Stimulated activated CD8-positive, alpha-beta memory T cell treated with anti-CD3 and anti-CD28 coated beads, Interleukin-4, amount 100 ng/mL, for 4 hours (primary cell): ENCODE results near the gene PRH2.

ENCODE experiments used
- DNase-seq, 2 donors: peaks; one replicate each; pipeline ENCODE4 v3.0.0-alpha.2; 2020; ENCODE audit warnings: low read depth in 2 of 2, low spot score in 1 of 2

The PRH2 gene

GRCh38 chr12:10959804-10960203 lies 30.8 kb downstream of the PRH2 start:
- no peak for DNase-seq

DNA sequence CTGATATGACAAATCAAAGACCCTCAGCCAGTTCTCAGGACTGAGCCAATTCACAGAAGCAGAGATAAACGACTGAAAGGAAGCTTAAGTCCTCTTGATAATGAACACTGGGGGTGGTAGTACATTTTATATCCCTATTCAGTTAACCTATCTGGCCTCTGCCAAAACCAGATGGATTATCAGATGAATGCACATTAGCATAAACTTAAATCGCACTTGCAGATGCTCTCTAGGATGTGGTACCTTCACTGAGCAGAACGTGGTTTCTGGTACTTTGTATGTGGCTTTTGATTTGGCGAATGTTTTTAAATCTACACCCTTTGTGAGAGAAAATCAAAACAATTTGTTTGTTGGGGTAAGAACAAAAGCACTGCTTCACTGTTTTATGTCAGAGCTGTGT lies 31.2 kb downstream of the PRH2 start:
- DNase-seq: no peak

GRCh38 chr12:10965476-10965875 lies 36.4 kb downstream of the PRH2 start:
- DNase-seq: no peak

DNA sequence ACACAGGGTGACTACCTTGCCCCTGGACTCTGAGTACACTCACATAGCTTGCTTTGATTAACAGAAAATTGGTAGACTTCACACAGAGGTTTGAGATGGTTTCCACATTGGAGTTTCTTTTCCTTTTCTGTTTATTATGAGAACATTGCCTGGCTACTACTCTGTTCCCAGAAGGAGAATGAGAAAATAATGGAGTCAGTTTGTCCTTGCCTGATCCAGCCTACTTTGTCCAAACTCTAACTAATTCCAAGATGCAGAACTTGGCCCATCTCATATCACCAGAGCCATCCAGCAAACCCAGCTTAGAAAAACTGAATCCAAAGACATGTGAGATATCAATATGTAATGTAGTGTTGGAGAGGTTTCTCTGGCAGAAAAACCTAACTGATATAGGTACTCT lies 37.3 kb downstream of the PRH2 start:
- DNase-seq: no peak

GRCh38 chr12:10967409-10967808 lies 38.4 kb downstream of the PRH2 start:
- DNase-seq: no peak

GRCh38 chr12:10968765-10969456 lies 39.9 kb downstream of the PRH2 start:
- DNase-seq: no peak

DNA sequence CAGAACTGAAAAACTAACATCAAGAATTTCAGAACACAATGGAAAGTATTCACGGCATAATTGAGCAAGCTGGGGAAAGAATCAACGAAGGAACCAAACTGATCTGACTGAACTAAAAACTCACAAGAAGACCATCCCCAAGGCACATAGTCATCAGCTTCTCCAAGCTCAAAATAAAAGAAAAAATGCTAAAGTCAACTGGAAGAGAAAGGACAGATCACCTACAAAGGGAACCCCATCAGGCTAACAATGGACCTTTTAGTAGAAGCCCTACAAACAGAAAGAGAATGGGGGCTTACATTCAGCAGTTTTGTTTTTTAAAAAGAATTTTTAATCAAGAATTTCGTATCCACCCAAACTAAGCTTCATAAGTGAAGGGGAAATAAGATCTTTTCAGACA lies 45.9 kb downstream of the PRH2 start:
- no peak for DNase-seq

DNA sequence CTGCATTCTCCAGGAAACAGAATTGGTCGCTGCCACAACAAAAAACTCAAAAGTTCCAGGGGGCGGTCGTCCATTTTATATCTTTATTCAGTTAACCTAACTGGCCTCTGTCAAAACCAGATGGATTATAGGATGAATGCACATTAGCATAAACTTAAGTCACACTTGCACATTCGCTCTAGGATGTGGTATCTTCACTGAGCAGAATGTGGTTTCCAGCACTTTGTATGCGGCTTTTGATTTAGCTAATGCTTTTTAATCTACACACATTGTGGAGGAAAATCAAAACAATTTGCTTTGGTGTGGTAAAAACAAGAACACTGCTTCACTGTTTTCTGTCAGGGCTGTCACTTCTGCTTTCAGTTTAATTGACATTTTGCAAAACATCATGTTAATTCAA lies 53.2 kb downstream of the PRH2 start:
- DNase-seq: no peak
